ENCODE results near the gene PUSL1.

GRCh38 chr1:1318131-1318652, 9.8 kb downstream of the PUSL1 start:
- TF ChIP-seq POLR2A (IDR thresholded peaks at IDR 0.05; ENCODE audit: low read depth, low read length) (no peak), POLR2AphosphoS5 (IDR thresholded peaks at IDR 0.05; ENCODE audit: low read depth, low read length) (no peak), SPI1 (IDR thresholded peaks at IDR 0.05; ENCODE audit: low read depth, low read length) (no peak), TAF1 (IDR thresholded peaks at IDR 0.05; ENCODE audit: low read depth, low read length) (no peak), PAX5 (IDR thresholded peaks at IDR 0.05; ENCODE audit: insufficient read depth, low read length, severe bottlenecking) (no peak)
